ENCODE results near the gene MFSD12. TPM values are rescaled to one million over a fixed set of nuclear protein-coding genes. Genes with fewer than 3 reads are reported as not detected.
A peak's percentile ranks its signal among the peaks of the same experiment; 100 is the strongest.

Gene MFSD12
- total RNA-seq, 1 experiment from 2014 or later = 131 TPM

DNA sequence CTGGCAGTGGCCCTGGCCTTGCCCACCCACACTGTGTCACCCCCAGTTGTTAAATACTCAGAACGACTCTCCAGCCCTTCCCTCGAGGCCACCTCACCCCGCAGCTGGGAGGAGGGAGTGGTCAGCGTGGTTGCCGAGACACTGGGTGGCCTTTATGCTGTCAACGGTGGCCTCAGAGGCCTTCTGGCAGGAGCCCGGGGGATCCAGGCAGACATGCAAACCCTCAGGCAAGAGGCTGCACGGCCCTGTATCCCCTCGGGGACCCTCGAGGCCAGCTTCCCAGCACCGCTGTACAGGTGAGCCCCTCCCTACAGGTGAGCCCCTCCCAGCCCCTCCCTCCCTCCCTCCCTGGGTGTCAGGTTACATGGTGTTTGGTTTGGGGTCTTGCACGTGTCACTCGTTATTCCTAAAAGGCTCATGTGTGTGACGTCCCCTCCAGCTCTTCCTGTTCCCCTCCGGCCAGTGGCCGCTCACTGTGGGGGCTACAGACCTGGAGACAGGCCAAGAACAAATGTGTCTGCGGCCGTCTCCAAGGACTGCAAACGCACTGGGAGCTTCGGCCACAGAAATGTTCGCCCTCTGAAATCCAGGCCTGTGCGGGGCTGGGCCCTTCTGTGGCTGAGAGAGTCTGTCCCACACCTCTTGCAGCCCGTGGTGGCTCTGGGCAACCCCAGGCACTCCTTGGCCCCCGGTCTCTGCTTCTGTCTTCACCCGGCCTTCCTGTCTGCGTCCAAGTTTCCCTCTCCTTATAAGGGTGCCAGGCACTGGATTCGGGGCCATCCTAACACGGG is 18.2 kb downstream of the MFSD12 start, which contains the start of gene TEKTIP1:
TSS of gene TEKTIP1 (plus strand) at position 210 of the 791 bp plus-strand sequence. CDS start at position 214, 4 bp downstream.
- intact Hi-C loops (cut with micrococcal nuclease) = no loop called here
- Histone ChIP-seq H3K4me2 (ENCODE audit: low read length) (peak within 1 kb of the TSS; percentile 33), H3K9me2 (ENCODE audit: insufficient read depth) (no peaks in the 10 kb centered on the region), H2AFZ (ENCODE audit: low read depth, low read length, poor library complexity, severe bottlenecking) (no peak within 1 kb of the TSS), H3K4me1 (ENCODE audit: control insufficient read depth in 1 of 2, insufficient read depth in 2 of 2, low read length in 2 of 2) (peaks cover 3 to 22% of the 10 kb centered on the region in 2 experiments; a peak in 3 of 4 replicates), H3K9ac (ENCODE audit: low read length) (no peak within 1 kb of the TSS), H3K79me2 (ENCODE audit: insufficient read depth, low read length) (no peaks in the 10 kb centered on the region), H3K27ac (ENCODE audit: low read depth, low read length) (peak within 1 kb of the TSS; percentile 36), H3K4me3 (replicated peaks in 1 of 2; ENCODE audit: low read depth in 1 of 2, low read length in 2 of 2) (no peak within 1 kb of the TSS), H4K20me1 (ENCODE audit: insufficient read depth) (no peaks in the 10 kb centered on the region), H3K9me3 (ENCODE audit: control insufficient read depth in 1 of 2, insufficient read depth in 1 of 2, low read depth in 1 of 2, low read length in 2 of 2) (no peaks in the 10 kb centered on the region), H3K27me3 (ENCODE audit: insufficient read depth, low read length) (no peaks in the 10 kb centered on the region), H3K36me3 (ENCODE audit: control insufficient read depth in 1 of 2, insufficient read depth in 2 of 2, low read length in 2 of 2) (peaks cover 0 to 6% of the 10 kb centered on the region in 2 experiments; a peak in 1 of 4 replicates)
- TF ChIP-seq POLR2AphosphoS5 (IDR thresholded peaks at IDR 0.05; ENCODE audit: low read depth, low read length) (peak; percentile 36), EZH2phosphoT487 (IDR thresholded peaks at IDR 0.05; ENCODE audit: borderline replicate concordance) (no peak)
- BruUV-seq (replicated peaks) = TSS peak; percentile 28
- POLR2A ChIA-PET = interaction anchor here (0.8 kb wide), 1 partner anchor 38 kb away, joined by 3 read pairs; no protein-coding TSS in a partner anchor
- RAD21 ChIA-PET (ENCODE audit: low non-redundant PET in 1 of 2, low total read pairs in 2 of 2, uncharacterized antibody in 2 of 2, unreplicated experiment in 2 of 2) = no interaction called here
- DNase-seq (ENCODE audit: low read depth, low spot score) = no peak
- CTCF ChIA-PET = interaction anchor here (1.2 kb wide), 1 partner anchor 234 kb away, joined by 3 read pairs; no protein-coding TSS in a partner anchor
- ATAC-seq = peak; percentile 50

DNA sequence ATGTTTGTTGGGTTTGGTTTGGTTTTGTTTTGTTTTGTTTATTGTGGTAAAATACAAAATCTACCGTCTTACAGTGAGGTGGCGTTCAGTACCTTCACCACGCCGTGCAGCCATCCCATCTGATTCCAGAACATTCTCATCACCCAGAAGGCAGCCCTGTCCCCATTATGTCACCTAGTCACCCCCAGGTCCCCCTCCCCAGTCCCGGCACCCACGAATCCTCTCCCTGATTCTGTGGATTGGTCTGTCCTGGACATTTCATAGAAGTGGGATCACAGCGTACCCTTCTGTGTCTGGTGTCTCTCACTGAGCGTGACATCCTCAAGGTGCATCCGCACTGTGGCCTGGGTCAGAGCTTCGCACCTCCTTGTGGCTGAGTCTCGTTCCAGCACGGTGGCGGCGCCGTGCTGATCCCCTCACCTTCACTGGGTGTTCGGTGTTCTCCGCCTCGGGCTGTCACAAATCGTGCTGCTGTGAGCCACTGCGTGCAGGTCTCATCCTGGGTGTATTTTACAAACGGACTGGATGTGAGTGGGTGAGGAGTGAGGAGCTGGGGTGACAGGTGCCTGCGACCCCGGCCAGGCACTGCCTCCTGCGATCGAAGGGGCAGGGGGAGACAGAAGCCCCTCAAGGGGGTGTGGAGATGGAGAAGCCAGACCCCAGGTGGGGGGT is 19.0 kb downstream of the MFSD12 start:
- ChIA-PET RAD21 (ENCODE audit: low non-redundant PET in 1 of 2, low total read pairs in 2 of 2, uncharacterized antibody in 2 of 2, unreplicated experiment in 2 of 2) (no interaction called here), POLR2A (interaction anchor here (0.8 kb wide), 1 partner anchor 38 kb away, joined by 3 read pairs; no protein-coding TSS in a partner anchor), CTCF (no interaction called here)
- ATAC-seq (peak; percentile 37), DNase-seq (ENCODE audit: low read depth, low spot score) (no peak)
- H3K36me3 ChIP-seq (ENCODE audit: control insufficient read depth in 1 of 2, insufficient read depth in 2 of 2, low read length in 2 of 2) = peaks cover 2 to 10% of the 10 kb centered on the region in 2 experiments; a peak in 2 of 4 replicates
- no TSS peak for BruUV-seq (replicated peaks)
- H2AFZ ChIP-seq (ENCODE audit: low read depth, low read length, poor library complexity, severe bottlenecking) = no peak overlapping the region
- H3K27ac ChIP-seq (ENCODE audit: low read depth, low read length) = peak overlapping the region; percentile 34
- no peak overlapping the region for H3K9ac ChIP-seq (ENCODE audit: low read length)
- peak overlapping the region; percentile 28 for H3K4me2 ChIP-seq (ENCODE audit: low read length)
- no peaks in the 10 kb centered on the region for H4K20me1 ChIP-seq (ENCODE audit: insufficient read depth)
- no peaks in the 10 kb centered on the region for H3K79me2 ChIP-seq (ENCODE audit: insufficient read depth, low read length)
- H3K4me1 ChIP-seq (ENCODE audit: control insufficient read depth in 1 of 2, insufficient read depth in 2 of 2, low read length in 2 of 2) = peaks cover 3 to 22% of the 10 kb centered on the region in 2 experiments; a peak in 3 of 4 replicates
- H3K27me3 ChIP-seq (ENCODE audit: insufficient read depth, low read length) = no peaks in the 10 kb centered on the region
- intact Hi-C loops (cut with micrococcal nuclease) = no loop called here
- H3K9me3 ChIP-seq (ENCODE audit: control insufficient read depth in 1 of 2, insufficient read depth in 1 of 2, low read depth in 1 of 2, low read length in 2 of 2) = no peaks in the 10 kb centered on the region
- no peak overlapping the region for H3K4me3 ChIP-seq (replicated peaks in 1 of 2; ENCODE audit: low read depth in 1 of 2, low read length in 2 of 2)
- H3K9me2 ChIP-seq (ENCODE audit: insufficient read depth) = no peaks in the 10 kb centered on the region
- TF ChIP-seq CBX3 (IDR thresholded peaks at IDR 0.05; ENCODE audit: low read depth) = no peak
- no peak for TF ChIP-seq YY1 (IDR thresholded peaks at IDR 0.05; ENCODE audit: extremely low read depth, insufficient replicate concordance, low read depth, low read length)
- TF ChIP-seq POLR2AphosphoS5 (IDR thresholded peaks at IDR 0.05; ENCODE audit: low read depth, low read length) = peak; percentile 14; the same call in 1 of the 2 replicates
- TF ChIP-seq POLR2A (IDR thresholded peaks at IDR 0.05; ENCODE audit: borderline replicate concordance, extremely low read depth, insufficient read depth, insufficient read length) = peak; percentile 30
- TF ChIP-seq, protein P1, sequence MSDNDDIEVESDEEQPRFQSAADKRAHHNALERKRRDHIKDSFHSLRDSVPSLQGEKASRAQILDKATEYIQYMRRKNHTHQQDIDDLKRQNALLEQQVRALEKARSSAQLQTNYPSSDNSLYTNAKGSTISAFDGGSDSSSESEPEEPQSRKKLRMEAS (IDR thresholded peaks at IDR 0.05) = no peak
- TF ChIP-seq, protein P2, sequence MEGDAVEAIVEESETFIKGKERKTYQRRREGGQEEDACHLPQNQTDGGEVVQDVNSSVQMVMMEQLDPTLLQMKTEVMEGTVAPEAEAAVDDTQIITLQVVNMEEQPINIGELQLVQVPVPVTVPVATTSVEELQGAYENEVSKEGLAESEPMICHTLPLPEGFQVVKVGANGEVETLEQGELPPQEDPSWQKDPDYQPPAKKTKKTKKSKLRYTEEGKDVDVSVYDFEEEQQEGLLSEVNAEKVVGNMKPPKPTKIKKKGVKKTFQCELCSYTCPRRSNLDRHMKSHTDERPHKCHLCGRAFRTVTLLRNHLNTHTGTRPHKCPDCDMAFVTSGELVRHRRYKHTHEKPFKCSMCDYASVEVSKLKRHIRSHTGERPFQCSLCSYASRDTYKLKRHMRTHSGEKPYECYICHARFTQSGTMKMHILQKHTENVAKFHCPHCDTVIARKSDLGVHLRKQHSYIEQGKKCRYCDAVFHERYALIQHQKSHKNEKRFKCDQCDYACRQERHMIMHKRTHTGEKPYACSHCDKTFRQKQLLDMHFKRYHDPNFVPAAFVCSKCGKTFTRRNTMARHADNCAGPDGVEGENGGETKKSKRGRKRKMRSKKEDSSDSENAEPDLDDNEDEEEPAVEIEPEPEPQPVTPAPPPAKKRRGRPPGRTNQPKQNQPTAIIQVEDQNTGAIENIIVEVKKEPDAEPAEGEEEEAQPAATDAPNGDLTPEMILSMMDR (IDR thresholded peaks at IDR 0.05 in 2 of 3, conservative IDR thresholded peaks at IDR 0.05 in 1 of 3; ENCODE audit: borderline replicate concordance in 1 of 3, insufficient read depth in 1 of 3, low read depth in 2 of 3, low read length in 2 of 3) = peak in 1 of 3 experiments; percentile 17; a peak in 1 of 6 replicates
- no peak for TF ChIP-seq ZFX (IDR thresholded peaks at IDR 0.05)
- no peak for TF ChIP-seq EGR1 (IDR thresholded peaks at IDR 0.05; ENCODE audit: low read depth)
- TF ChIP-seq RAD21 (IDR thresholded peaks at IDR 0.05; ENCODE audit: low read depth) = no peak
- TF ChIP-seq ZNF274 (IDR thresholded peaks at IDR 0.05; ENCODE audit: low read depth, low read length) = no peak
- TF ChIP-seq SP1 (IDR thresholded peaks at IDR 0.05; ENCODE audit: low read depth) = no peak
- no peak for TF ChIP-seq FOSL1 (IDR thresholded peaks at IDR 0.05; ENCODE audit: low read depth)
- no peak for TF ChIP-seq CEBPB (IDR thresholded peaks at IDR 0.05; ENCODE audit: low read depth)
